Dedifferentiated amniotic fluid mesenchymal stem cell (primary cell): ENCODE results near the gene UBE3C.
"Not testable (repeated sequence)": the region's sequence is repeated elsewhere in the genome, so short reads cannot be mapped to it uniquely, and the experiment has no call there.

Experiments used
- DNase-seq: peaks from one replicate; pipeline ENCODE4 v3.0.0-alpha.2; 2016; ENCODE audit errors: extremely low spot score

Gene UBE3C

GRCh38 chr7:157271315-157271990 is 132.7 kb downstream of the UBE3C start:
- no peak for DNase-seq

GRCh38 chr7:157271991-157272324 is 133.2 kb downstream of the UBE3C start:
- DNase-seq: peak; percentile 86

- DNase-seq: no peak
Observed at GRCh38 chr7:157272351-157273207, 133.9 kb downstream of the UBE3C start.

- DNase-seq: peak; percentile 25
Observed at GRCh38 chr7:157273208-157274093, 134.7 kb downstream of the UBE3C start.

- not testable (repeated sequence) for DNase-seq
Observed at GRCh38 chr7:157274094-157274634, 135.4 kb downstream of the UBE3C start.

GRCh38 chr7:157274991-157275427 is 136.3 kb downstream of the UBE3C start:
- DNase-seq: no peak

GRCh38 chr7:157276091-157276561 is 137.4 kb downstream of the UBE3C start:
- no peak for DNase-seq

GRCh38 chr7:157276731-157277562 is 138.2 kb downstream of the UBE3C start:
- no peak for DNase-seq

- not testable (repeated sequence) for DNase-seq
Observed at GRCh38 chr7:157277568-157277967, 138.8 kb downstream of the UBE3C start.

GRCh38 chr7:157278167-157278790 is 139.6 kb downstream of the UBE3C start:
- DNase-seq: no peak

GRCh38 chr7:157278791-157279724 is 140.3 kb downstream of the UBE3C start:
- DNase-seq: no peak

- no peak for DNase-seq
Observed at GRCh38 chr7:157279741-157280215, 141.1 kb downstream of the UBE3C start.

GRCh38 chr7:157280216-157280841 is 141.6 kb downstream of the UBE3C start:
- DNase-seq: no peak

GRCh38 chr7:157281221-157281998 is 142.7 kb downstream of the UBE3C start:
- DNase-seq: no peak

GRCh38 chr7:157282141-157282801 is 143.5 kb downstream of the UBE3C start:
- DNase-seq: no peak

- no peak for DNase-seq
Observed at GRCh38 chr7:157284229-157285014, 145.7 kb downstream of the UBE3C start.
